ENCODE results near the gene SLC17A9.

The SLC17A9 gene

DNA sequence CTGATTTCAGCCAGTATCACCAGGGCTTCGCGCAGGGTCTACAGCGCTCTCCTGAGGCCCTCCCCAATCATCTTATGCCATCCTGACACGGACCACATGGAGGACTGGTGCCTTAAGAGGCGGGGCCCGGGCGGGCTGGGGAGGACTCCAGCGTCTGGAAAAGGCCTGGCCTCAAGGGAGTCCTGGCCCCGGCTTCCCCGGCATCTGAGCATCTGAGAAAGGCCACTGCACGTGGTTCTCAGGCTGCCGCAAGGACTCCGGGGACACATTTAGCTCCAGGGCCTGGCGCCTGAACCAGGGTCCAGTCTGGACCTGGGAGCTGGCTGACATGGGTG, 32.9 kb downstream of the SLC17A9 start:
- no peaks in the 10 kb centered on the region for H3K9me3 ChIP-seq (ENCODE audit: control insufficient read depth, low read length)
- WGBS, 2 experiments: 90% methylated on average over 14 of the region's 14 CpGs
- H3K27ac ChIP-seq (ENCODE audit: insufficient read depth, low read depth, low read length, poor library complexity, severe bottlenecking): peak overlapping the region; percentile 50
- peaks cover 29% of the 10 kb centered on the region for H3K4me1 ChIP-seq (ENCODE audit: control insufficient read depth, insufficient read depth, low read length)
- no peak overlapping the region for H3K4me3 ChIP-seq (ENCODE audit: insufficient read depth, low read depth, low read length)
- H3K27me3 ChIP-seq (ENCODE audit: control insufficient read depth, insufficient read depth, low read length, poor library complexity, severe bottlenecking): peaks cover 3% of the 10 kb centered on the region
- H3K36me3 ChIP-seq (ENCODE audit: control insufficient read depth, insufficient read depth, low read length): no peaks in the 10 kb centered on the region

DNA sequence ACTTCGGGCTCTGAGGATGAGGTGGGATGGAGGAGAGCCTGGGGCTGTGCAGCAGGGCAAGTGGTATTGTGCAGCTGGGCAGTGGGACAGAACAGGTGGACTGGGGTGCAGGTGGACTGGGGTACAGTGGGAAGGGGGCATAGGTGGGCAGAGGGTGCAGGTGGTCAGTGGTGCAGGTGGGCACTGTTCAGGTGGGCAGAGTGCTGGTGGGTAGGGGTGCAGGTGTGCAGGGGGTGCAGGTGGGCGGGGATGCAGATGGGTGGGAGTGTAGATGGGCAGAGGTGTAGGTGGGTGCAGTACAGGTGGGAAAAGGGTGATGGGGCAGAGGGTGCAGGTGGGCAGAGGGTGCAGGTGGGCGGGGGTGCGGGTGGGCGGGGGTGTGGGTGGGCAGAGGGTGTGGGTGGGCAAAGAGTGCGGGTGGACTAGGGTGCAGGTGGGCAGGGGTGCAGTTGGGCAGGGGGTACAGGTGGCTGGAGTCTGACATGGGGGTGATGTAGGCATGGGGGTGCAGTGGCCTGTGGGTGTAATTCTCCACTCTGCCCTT, 33.8 kb downstream of the SLC17A9 start:
- no peaks in the 10 kb centered on the region for H3K36me3 ChIP-seq (ENCODE audit: control insufficient read depth, insufficient read depth, low read length)
- no peak overlapping the region for H3K27ac ChIP-seq (ENCODE audit: insufficient read depth, low read depth, low read length, poor library complexity, severe bottlenecking)
- H3K4me3 ChIP-seq (ENCODE audit: insufficient read depth, low read depth, low read length): no peak overlapping the region
- 84 to 88% methylated on average over 6 of the region's 6 CpGs for WGBS, 2 experiments
- H3K9me3 ChIP-seq (ENCODE audit: control insufficient read depth, low read length): no peaks in the 10 kb centered on the region
- peaks cover 25% of the 10 kb centered on the region for H3K4me1 ChIP-seq (ENCODE audit: control insufficient read depth, insufficient read depth, low read length)
- H3K27me3 ChIP-seq (ENCODE audit: control insufficient read depth, insufficient read depth, low read length, poor library complexity, severe bottlenecking): peaks cover 3% of the 10 kb centered on the region

DNA sequence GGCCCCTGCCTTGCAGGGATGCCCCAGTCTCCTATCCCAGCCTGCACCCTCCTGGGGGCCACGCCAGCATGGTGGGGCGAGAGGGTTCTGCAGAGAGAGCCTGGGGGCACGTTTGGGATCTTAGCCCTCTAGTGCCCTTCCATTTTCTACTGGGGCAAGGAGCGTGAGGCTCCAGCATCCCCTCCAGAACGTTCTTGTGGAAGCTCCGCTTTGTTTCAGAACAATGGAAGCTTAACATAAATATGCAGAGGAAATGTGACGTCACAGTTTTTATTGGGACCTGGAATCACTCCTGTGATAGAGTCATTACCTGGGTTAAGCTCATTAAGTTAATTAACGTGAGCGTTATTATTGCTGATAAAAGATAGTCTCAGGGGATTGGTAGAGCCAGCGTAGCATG, 34.6 kb downstream of the SLC17A9 start:
- Histone ChIP-seq H3K27me3 (ENCODE audit: control insufficient read depth, insufficient read depth, low read length, poor library complexity, severe bottlenecking) (peaks cover 3% of the 10 kb centered on the region), H3K36me3 (ENCODE audit: control insufficient read depth, insufficient read depth, low read length) (no peaks in the 10 kb centered on the region), H3K9me3 (ENCODE audit: control insufficient read depth, low read length) (no peaks in the 10 kb centered on the region), H3K4me3 (ENCODE audit: insufficient read depth, low read depth, low read length) (no peak overlapping the region), H3K27ac (ENCODE audit: insufficient read depth, low read depth, low read length, poor library complexity, severe bottlenecking) (no peak overlapping the region), H3K4me1 (ENCODE audit: control insufficient read depth, insufficient read depth, low read length) (peaks cover 19% of the 10 kb centered on the region)
- 67 to 69% methylated on average over 10 of the region's 10 CpGs for WGBS, 2 experiments

DNA sequence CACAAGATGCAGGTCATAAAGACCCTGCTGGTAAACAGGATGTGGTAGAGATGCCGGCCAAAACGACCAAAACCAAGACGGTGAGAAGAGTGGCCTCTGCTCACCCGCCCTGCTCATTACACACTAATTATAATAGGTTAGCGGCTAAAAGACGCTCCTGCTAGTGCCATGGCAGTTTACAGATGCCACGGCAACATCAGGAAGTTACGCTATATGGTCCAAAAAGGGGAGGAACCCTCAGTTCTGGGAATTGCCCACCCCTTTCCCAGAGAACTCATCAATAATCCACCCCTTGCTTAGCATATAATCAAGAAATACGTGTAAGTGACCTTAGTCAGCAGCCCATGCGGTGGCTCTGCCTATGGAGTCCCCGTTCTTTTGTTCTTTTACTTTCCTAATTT, 36.7 kb downstream of the SLC17A9 start:
- peaks cover 10% of the 10 kb centered on the region for H3K4me1 ChIP-seq (ENCODE audit: control insufficient read depth, insufficient read depth, low read length)
- no peak overlapping the region for H3K27ac ChIP-seq (ENCODE audit: insufficient read depth, low read depth, low read length, poor library complexity, severe bottlenecking)
- H3K9me3 ChIP-seq (ENCODE audit: control insufficient read depth, low read length): no peaks in the 10 kb centered on the region
- peaks cover 3% of the 10 kb centered on the region for H3K27me3 ChIP-seq (ENCODE audit: control insufficient read depth, insufficient read depth, low read length, poor library complexity, severe bottlenecking)
- 85 to 88% methylated on average over 11 of the region's 11 CpGs for WGBS, 2 experiments
- H3K4me3 ChIP-seq (ENCODE audit: insufficient read depth, low read depth, low read length): no peak overlapping the region
- H3K36me3 ChIP-seq (ENCODE audit: control insufficient read depth, insufficient read depth, low read length): no peaks in the 10 kb centered on the region

DNA sequence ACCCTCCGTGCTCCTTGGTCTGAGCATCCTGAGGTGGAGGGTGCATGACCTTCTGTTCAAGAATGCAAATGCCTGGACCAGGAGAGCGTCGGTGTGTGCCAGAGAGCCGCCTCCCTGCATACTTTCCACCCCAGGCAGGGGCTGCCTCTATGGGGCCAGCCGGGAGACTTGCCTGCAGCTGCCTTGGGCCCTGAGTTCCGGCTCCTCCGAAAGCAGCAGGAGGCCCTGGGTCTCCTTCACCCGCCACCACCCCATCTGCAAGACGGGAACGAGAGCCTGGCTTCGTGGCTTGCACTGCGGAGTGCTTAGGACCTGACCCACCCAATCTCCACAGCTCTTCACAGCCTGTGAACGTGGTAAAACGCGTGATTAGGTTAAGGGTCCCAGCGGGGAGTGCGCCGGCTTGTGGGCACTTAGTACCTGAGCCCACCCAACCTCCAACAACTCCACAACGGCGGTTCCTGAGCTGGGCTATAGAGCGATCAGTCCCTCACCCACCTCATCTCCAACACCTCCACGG, 37.9 kb downstream of the SLC17A9 start:
- H3K36me3 ChIP-seq (ENCODE audit: control insufficient read depth, insufficient read depth, low read length): no peaks in the 10 kb centered on the region
- no peak overlapping the region for H3K27ac ChIP-seq (ENCODE audit: insufficient read depth, low read depth, low read length, poor library complexity, severe bottlenecking)
- H3K27me3 ChIP-seq (ENCODE audit: control insufficient read depth, insufficient read depth, low read length, poor library complexity, severe bottlenecking): no peaks in the 10 kb centered on the region
- no peaks in the 10 kb centered on the region for H3K9me3 ChIP-seq (ENCODE audit: control insufficient read depth, low read length)
- peaks cover 13% of the 10 kb centered on the region for H3K4me1 ChIP-seq (ENCODE audit: control insufficient read depth, insufficient read depth, low read length)
- no peak overlapping the region for H3K4me3 ChIP-seq (ENCODE audit: insufficient read depth, low read depth, low read length)
- 86 to 87% methylated on average over 22 of the region's 22 CpGs for WGBS, 2 experiments

DNA sequence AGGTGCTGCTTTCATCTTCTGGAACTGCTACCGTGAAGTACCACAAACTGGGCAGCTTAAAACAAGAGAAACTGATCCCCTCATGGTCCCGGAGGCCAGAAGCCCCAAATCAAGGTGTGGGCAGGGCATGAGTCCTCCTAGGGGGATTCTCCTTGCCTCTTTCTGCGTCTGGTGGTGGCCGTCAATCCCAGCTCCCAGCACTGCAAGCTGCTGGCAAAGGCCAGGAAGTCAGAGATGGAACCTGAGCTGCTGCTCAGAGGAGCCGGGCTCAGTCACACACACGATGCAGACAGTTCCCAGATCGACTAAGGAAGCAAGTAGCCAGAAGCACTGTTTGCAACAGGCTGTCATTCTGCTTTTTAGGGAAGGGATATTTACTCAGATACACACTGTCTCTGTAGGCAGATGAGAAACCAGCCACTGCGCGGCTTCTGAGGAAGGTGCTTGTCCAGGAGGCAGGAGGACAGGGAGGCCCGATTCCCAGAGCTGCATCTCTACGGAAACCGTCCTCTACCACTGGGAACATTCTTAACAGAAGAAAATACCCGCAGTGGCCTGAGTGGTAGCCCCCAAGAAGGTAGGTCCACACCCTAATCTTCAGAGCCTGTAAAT, 38.8 kb downstream of the SLC17A9 start:
- no peaks in the 10 kb centered on the region for H3K27me3 ChIP-seq (ENCODE audit: control insufficient read depth, insufficient read depth, low read length, poor library complexity, severe bottlenecking)
- 82 to 83% methylated on average over 13 of the region's 13 CpGs for WGBS, 2 experiments
- no peak overlapping the region for H3K27ac ChIP-seq (ENCODE audit: insufficient read depth, low read depth, low read length, poor library complexity, severe bottlenecking)
- no peak overlapping the region for H3K4me3 ChIP-seq (ENCODE audit: insufficient read depth, low read depth, low read length)
- peaks cover 18% of the 10 kb centered on the region for H3K4me1 ChIP-seq (ENCODE audit: control insufficient read depth, insufficient read depth, low read length)
- no peaks in the 10 kb centered on the region for H3K9me3 ChIP-seq (ENCODE audit: control insufficient read depth, low read length)
- H3K36me3 ChIP-seq (ENCODE audit: control insufficient read depth, insufficient read depth, low read length): no peaks in the 10 kb centered on the region

DNA sequence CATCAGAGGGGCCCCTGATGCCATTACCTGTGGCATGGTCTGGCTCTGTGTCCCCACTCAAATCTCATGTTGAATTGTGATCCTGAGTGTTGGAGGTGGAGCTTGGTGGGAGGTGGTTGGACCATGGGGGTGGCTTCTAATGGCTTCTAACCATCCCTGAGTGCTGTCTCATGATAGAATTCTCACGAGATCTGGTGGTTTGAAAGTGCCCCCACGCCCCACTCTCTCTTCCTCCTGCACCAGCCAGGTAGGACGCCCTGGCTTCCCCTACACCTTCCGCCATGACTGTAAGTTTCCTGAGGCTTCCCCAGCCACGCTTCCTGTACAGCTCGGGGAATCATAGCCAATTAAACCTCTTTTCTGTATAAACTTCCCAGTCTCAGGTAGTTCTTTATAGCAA, 39.4 kb downstream of the SLC17A9 start:
- Histone ChIP-seq H3K4me3 (ENCODE audit: insufficient read depth, low read depth, low read length) (no peak overlapping the region), H3K9me3 (ENCODE audit: control insufficient read depth, low read length) (no peaks in the 10 kb centered on the region), H3K4me1 (ENCODE audit: control insufficient read depth, insufficient read depth, low read length) (peaks cover 15% of the 10 kb centered on the region), H3K36me3 (ENCODE audit: control insufficient read depth, insufficient read depth, low read length) (no peaks in the 10 kb centered on the region), H3K27me3 (ENCODE audit: control insufficient read depth, insufficient read depth, low read length, poor library complexity, severe bottlenecking) (no peaks in the 10 kb centered on the region), H3K27ac (ENCODE audit: insufficient read depth, low read depth, low read length, poor library complexity, severe bottlenecking) (no peak overlapping the region)
- WGBS, 2 experiments: 82 to 83% methylated on average over 6 of the region's 6 CpGs

DNA sequence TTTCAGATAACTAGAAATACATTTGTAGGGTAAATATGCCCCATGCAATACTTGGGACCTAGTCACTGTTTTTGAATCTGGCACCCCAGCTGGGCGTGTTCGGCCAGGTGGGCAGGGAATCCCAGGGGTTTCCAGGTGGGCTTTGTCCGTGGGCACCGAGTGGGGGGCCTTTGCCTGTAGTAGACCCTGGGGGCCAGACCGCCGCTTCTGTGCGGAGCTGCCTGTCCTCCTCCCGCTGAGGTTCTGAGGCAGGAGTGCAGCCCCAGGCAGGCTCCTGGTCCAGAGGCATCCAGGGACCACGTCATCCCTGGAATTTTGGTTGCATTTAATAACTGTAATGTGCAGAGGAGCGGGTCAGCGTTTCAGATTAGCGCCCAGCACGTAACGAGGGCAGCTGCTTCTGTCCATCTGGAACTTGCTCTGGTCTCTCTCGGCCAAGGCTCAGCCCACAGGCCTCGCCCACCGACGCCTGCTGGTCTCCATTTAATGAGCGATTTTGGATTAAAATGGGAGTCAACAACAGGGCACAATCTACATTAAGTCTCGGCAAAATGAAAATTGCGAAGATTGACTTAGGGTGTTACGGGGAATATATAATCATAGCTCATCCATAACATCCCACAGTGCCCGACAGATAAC, 41.5 kb downstream of the SLC17A9 start:
- Histone ChIP-seq H3K4me3 (ENCODE audit: insufficient read depth, low read depth, low read length) (no peak overlapping the region), H3K4me1 (ENCODE audit: control insufficient read depth, insufficient read depth, low read length) (peaks cover 16% of the 10 kb centered on the region), H3K9me3 (ENCODE audit: control insufficient read depth, low read length) (no peaks in the 10 kb centered on the region), H3K27me3 (ENCODE audit: control insufficient read depth, insufficient read depth, low read length, poor library complexity, severe bottlenecking) (peaks cover 13% of the 10 kb centered on the region), H3K27ac (ENCODE audit: insufficient read depth, low read depth, low read length, poor library complexity, severe bottlenecking) (no peak overlapping the region), H3K36me3 (ENCODE audit: control insufficient read depth, insufficient read depth, low read length) (no peaks in the 10 kb centered on the region)
- 94% methylated on average over 23 of the region's 23 CpGs for WGBS, 2 experiments

DNA sequence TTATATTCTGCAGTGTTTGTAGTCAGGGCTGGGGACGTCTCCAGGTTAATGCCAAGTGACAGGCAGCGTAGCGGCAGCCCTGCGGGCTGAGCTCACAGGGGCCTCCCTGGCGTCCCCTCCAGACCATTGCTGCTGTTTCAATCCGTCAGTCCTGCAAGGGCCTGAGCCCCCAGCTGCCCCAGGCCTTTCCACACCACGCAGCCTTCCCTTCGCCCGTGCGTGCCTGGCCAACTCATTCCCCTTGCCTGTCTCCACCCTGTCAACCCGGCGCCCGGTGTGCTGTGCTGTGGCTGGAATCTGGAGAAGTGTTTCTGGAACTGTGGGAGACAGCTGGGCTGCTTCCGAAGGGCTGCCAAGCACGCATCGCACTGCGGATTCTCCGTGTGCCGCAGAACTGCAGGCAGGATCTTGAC, 42.4 kb downstream of the SLC17A9 start:
- peaks cover 22% of the 10 kb centered on the region for H3K27me3 ChIP-seq (ENCODE audit: control insufficient read depth, insufficient read depth, low read length, poor library complexity, severe bottlenecking)
- H3K4me1 ChIP-seq (ENCODE audit: control insufficient read depth, insufficient read depth, low read length): peaks cover 16% of the 10 kb centered on the region
- no peak overlapping the region for H3K4me3 ChIP-seq (ENCODE audit: insufficient read depth, low read depth, low read length)
- H3K9me3 ChIP-seq (ENCODE audit: control insufficient read depth, low read length): no peaks in the 10 kb centered on the region
- H3K36me3 ChIP-seq (ENCODE audit: control insufficient read depth, insufficient read depth, low read length): no peaks in the 10 kb centered on the region
- WGBS, 2 experiments: 73 to 80% methylated on average over 19 of the region's 19 CpGs
- no peak overlapping the region for H3K27ac ChIP-seq (ENCODE audit: insufficient read depth, low read depth, low read length, poor library complexity, severe bottlenecking)

DNA sequence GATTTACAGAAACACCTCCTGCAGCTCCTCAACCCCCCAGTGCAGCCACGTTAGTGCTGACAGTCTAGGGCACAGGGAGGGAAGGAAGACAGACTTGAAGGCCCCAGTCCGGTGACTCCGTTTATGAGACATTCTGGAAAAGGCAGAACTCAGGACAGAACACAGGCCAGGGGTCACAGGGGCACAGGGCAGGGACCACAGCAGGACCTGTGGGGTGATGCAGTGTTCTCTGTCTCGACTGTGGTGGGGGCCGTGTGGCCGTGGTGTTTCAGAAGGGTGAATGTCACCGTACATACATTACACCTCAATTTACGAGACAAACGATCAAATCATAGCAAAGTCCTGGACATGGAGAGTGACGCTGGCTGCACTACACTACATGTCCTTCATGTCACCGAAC, 43.0 kb downstream of the SLC17A9 start:
- WGBS, 2 experiments: 83 to 84% methylated on average over 11 of the region's 11 CpGs
- Histone ChIP-seq H3K27ac (ENCODE audit: insufficient read depth, low read depth, low read length, poor library complexity, severe bottlenecking) (no peak overlapping the region), H3K4me3 (ENCODE audit: insufficient read depth, low read depth, low read length) (no peak overlapping the region), H3K36me3 (ENCODE audit: control insufficient read depth, insufficient read depth, low read length) (no peaks in the 10 kb centered on the region), H3K27me3 (ENCODE audit: control insufficient read depth, insufficient read depth, low read length, poor library complexity, severe bottlenecking) (peaks cover 27% of the 10 kb centered on the region), H3K9me3 (ENCODE audit: control insufficient read depth, low read length) (no peaks in the 10 kb centered on the region), H3K4me1 (ENCODE audit: control insufficient read depth, insufficient read depth, low read length) (peaks cover 16% of the 10 kb centered on the region)

Data from ectodermal cell (in vitro differentiated cells).